Body of pancreas (tissue), 4 donors: ENCODE results near the gene FXYD7. TPM values are rescaled to one million over a fixed set of nuclear protein-coding genes. Genes with fewer than 3 reads are reported as not detected.

ENCODE experiments used
- ATAC-seq: fragments of 150-250 bp; one replicate; pipeline ENCODE4 v1.9.1; 2016
- DNase-seq, 4 donors: peaks; one replicate each; pipeline ENCODE4 v3.0.0-alpha.2; 2019
- H3K27ac ChIP-seq, 4 donors: fragments of 200-600 bp; sonication (generic); 1 replicate in 3 of 4; 2 replicates in 1 of 4; pipeline versions ENCODE4 v1.5.1 to v1.6.1; 2016 to 2019; ENCODE audit warnings: mild to moderate bottlenecking in 1 of 4, mixed read lengths in 1 of 4, moderate library complexity in 1 of 4
- H3K27me3 ChIP-seq, 2 donors: fragments of 200-600 bp; sonication (generic); one replicate each; pipeline ENCODE4 v1.6.0; 2016; ENCODE audit warnings: mild to moderate bottlenecking in 1 of 2
- H3K36me3 ChIP-seq, 2 donors: fragments of 200-600 bp; sonication (generic); replicated peaks in 1 of 2; 2 replicates each; pipeline ENCODE4 v1.5.1; 2016; ENCODE audit warnings: low read depth in 2 of 2; ENCODE audit not compliant: insufficient read depth in 1 of 2
- H3K4me1 ChIP-seq: fragments of 200-600 bp; sonication (generic); one replicate; pipeline ENCODE4 v1.6.0; 2016
- H3K4me3 ChIP-seq, 2 donors: fragments of 200-600 bp; sonication (generic); 1 replicate in 1 of 2; 2 replicates in 1 of 2; pipeline ENCODE4 v1.5.1; 2016 to 2019
- H3K9me3 ChIP-seq, 3 donors: fragments of 200-600 bp; sonication (generic); 1 replicate in 2 of 3; 2 replicates in 1 of 3; pipeline ENCODE4 v1.5.1; 2016
- CTCF ChIP-seq, 7 experiments: fragments of 450-650 bp in 4 of 7; fragments of 200-600 bp in 3 of 7; sonication (generic) in 3 of 7; IDR thresholded peaks; one replicate each; pipeline ENCODE4 v1.5.1; 2016 to 2019; ENCODE audit warnings: antibody characterized with exemption in 7 of 7
- POLR2A ChIP-seq, 3 donors: fragments of 450-650 bp; IDR thresholded peaks; one replicate each; pipeline ENCODE4 v1.6.1; 2016; ENCODE audit warnings: antibody characterized with exemption in 3 of 3, mild to moderate bottlenecking in 2 of 3
- WGBS, 2 donors: methylation state at CpG; one replicate each; pipeline ENCODE4 v1.1.5; 2017; 5-methylcytosine and 5-hydroxymethylcytosine counted together
- intact Hi-C: fragments of 100-400 bp; cut with DNase I; formaldehyde crosslinking; loops from one replicate; pipeline ENCODE4 v1.15.1; 2023
- total RNA-seq, 2 donors: library from RNA; depleted of rRNA; stranded (reverse); fragments of >200 nt; gene quantifications; one replicate each; pipeline ENCODE4 v1.1.0, GENCODE V29; 2016

The FXYD7 gene
- total RNA-seq, 2 donors from 2014 or later: 0.52 to 1.3 TPM

- Histone ChIP-seq H3K9me3 (no peaks in the 10 kb centered on the region), H3K27ac (no peak overlapping the region), H3K27me3 (no peaks in the 10 kb centered on the region), H3K4me1 (peaks cover 30% of the 10 kb centered on the region), H3K36me3 (no peaks in the 10 kb centered on the region), H3K4me3 (no peak overlapping the region)
- DNase-seq (no peak), ATAC-seq (no peak)
- intact Hi-C loops: loop anchor here (10.0 kb wide), 1 partner anchor 89 kb away; the partner anchor contains the start of gene HPN
- WGBS, 2 donors: 62 to 73% methylated on average over 5 to 11 of the region's 11 CpGs
- TF ChIP-seq POLR2A (IDR thresholded peaks at IDR 0.05) (no peak), CTCF (IDR thresholded peaks at IDR 0.05) (no peak)
Measured at GRCh38 chr19:35133826-35134225, 9.2 kb upstream of the FXYD7 start.

DNA sequence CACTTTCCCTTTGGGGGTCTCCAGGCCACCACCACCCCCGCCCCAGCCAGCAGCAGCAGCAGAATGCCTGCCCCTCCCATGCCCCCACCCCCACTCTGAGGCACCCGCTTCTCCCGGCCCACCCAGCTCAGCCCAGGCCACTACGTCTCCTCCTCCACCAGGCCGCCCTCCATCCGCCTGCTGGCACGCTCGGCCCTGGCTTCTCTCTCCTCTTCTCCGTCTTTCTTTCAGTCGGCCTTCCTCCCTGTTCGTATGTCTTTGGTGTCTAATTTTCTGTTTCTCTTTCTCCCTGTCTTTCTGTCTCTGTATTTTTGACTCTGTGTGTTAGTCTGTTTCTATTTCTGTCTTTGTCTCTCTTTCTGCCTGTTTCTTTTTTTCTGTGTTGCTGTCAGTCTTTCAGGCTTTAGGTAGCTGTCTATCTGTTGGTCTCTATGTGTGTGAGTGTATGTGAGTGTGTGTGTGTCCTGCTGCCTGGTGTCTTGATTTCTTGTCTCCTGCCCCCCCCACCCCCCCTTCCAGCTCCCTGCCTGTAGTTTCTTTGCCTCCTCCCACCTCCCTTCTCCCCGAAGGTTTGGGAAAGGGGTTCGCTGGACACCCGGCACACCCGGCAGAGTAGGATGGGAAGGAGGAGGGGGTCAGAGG, 8.3 kb upstream of the FXYD7 start, which contains the start of gene LGI4:
LGI4 (minus strand) TSS at position 459 of the 642 bp plus-strand sequence; CDS start at position 80, 379 bp downstream.
- Histone ChIP-seq H3K9me3 (no peaks in the 10 kb centered on the region), H3K27ac (no peak within 1 kb of the TSS), H3K36me3 (no peaks in the 10 kb centered on the region), H3K4me3 (no peak within 1 kb of the TSS), H3K4me1 (peaks cover 30% of the 10 kb centered on the region), H3K27me3 (no peaks in the 10 kb centered on the region)
- intact Hi-C loops: loop anchor here (10.0 kb wide), 1 partner anchor 90 kb away; the partner anchor contains the start of gene HPN
- TF ChIP-seq POLR2A (IDR thresholded peaks at IDR 0.05) (no peak), CTCF (IDR thresholded peaks at IDR 0.05) (no peak)
- DNase-seq (no peak), ATAC-seq (no peak)
- WGBS, 2 donors: 68 to 70% methylated on average over 11 to 14 of the region's 15 CpGs

- TF ChIP-seq CTCF (IDR thresholded peaks at IDR 0.05) (peak; percentile 82 to 92 (median 87)), POLR2A (IDR thresholded peaks at IDR 0.05) (no peak)
- Histone ChIP-seq H3K9me3 (no peaks in the 10 kb centered on the region), H3K4me3 (no peak overlapping the region), H3K27me3 (no peaks in the 10 kb centered on the region), H3K27ac (no peak overlapping the region), H3K36me3 (no peaks in the 10 kb centered on the region), H3K4me1 (peaks cover 30% of the 10 kb centered on the region)
- peak; percentile 75 to 83 (median 78) for DNase-seq
- peak; percentile 69 for ATAC-seq
- intact Hi-C loops: loop anchor here (10.0 kb wide), 1 partner anchor 91 kb away; the partner anchor contains the start of gene HPN
- 0 to 1% methylated on average over 5 to 7 of the region's 7 CpGs for WGBS, 2 donors
Measured at GRCh38 chr19:35135389-35135909, 7.6 kb upstream of the FXYD7 start.

DNA sequence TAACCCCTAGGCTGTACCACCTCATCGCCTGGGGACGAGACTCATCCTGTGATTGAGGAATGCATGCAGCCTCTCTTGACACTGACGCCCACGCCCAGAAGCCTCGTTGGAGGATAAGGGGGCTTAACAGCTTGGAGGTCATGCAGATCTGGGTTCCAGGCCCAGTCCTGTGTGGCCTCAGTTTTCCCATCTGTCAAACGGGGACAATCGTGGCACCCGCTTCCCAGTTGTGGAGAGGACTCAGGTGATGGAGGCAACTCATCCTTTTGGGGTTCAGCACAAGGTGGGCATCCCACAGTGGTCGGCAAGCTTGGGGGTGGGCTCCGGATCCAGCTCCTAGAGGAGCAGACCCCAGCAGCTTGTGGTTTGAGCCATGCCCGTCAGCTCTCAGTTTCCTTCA, 6.8 kb upstream of the FXYD7 start:
- intact Hi-C loops: loop anchor here (10.0 kb wide), 1 partner anchor 91 kb away; the partner anchor contains the start of gene HPN
- Histone ChIP-seq H3K27ac (peak overlapping the region in 1 of 4 donors; percentile 74), H3K4me1 (peaks cover 30% of the 10 kb centered on the region), H3K9me3 (no peaks in the 10 kb centered on the region), H3K4me3 (no peak overlapping the region), H3K27me3 (no peaks in the 10 kb centered on the region), H3K36me3 (no peaks in the 10 kb centered on the region)
- 74 to 81% methylated on average over 6 to 11 of the region's 11 CpGs for WGBS, 2 donors
- ATAC-seq: no peak
- DNase-seq: no peak
- TF ChIP-seq POLR2A (IDR thresholded peaks at IDR 0.05): no peak
- no peak for TF ChIP-seq CTCF (IDR thresholded peaks at IDR 0.05)
